Activated CD8-positive, alpha-beta memory T cell treated with anti-CD3 and anti-CD28 coated beads for 24 hours (primary cell): ENCODE results near the gene PEX26.
"Not testable (repeated sequence)": the region's sequence is repeated elsewhere in the genome, so short reads cannot be mapped to it uniquely, and the experiment has no call there.

Source experiments
- DNase-seq: peaks from one replicate; pipeline ENCODE4 v3.0.0-alpha.2; 2020

The PEX26 gene

DNA sequence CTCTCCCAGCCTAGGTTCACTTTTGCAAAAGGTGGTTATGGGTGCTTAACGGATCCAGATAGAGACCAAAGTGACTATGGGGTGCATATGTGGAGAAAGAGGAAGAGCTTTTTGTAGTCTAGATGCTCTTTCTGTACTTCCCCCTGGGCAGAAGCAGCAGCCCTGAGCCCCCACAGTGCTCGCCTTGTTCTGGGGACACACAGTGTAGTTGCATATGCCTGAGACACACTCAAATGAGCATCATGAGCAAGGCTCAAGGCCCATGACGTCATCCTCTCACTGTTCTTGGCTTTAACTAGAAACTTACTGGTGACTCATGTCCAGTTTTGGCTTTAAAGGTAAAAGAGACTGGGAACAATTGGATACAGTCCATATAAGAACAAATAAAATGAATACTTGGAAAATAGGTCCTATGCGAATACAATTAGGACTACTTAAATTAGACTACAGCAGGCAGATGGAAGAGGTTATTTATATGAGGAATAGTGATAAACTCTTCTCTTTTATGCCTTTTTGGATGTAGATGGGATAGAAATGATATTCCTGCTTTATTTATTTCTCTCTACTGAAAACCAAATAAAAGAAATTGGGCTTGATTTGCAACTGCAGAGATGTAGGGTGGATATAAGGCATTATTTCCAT, 20.1 kb upstream of the PEX26 start:
- DNase-seq: no peak

DNA sequence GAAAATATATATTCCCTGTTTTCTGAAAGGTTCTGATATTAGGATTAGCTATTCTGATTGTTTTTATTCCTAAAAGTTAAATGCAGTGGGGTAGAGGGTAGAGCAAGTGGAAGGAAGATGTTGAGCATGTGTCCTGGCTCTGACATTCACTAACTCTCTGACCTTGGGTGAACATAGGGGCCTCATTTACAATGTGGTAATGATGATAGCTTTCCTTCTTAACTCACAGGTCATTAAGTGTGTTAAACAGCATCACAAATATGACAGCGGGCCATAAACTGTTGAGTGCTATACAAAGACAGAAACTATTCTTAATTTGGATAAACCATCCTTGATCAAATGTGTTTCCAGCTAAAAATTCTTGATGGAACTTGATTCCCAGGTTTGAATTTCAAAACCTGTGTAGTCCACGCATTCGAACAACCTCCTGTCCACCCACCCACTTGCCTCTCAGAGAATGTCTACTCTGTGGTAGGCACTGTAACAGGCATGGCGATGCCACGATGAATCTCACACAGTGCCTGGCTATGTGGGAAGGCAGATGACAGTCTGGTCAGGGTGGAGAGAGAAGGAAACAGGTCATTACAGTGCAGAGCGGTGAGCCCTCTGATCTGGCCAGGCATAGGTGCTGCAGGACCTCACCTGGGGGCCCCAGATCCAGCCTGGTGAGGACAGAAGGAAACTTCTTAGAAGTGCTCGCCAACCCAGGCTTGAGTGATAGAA, 19.3 kb upstream of the PEX26 start:
- DNase-seq: no peak

DNA sequence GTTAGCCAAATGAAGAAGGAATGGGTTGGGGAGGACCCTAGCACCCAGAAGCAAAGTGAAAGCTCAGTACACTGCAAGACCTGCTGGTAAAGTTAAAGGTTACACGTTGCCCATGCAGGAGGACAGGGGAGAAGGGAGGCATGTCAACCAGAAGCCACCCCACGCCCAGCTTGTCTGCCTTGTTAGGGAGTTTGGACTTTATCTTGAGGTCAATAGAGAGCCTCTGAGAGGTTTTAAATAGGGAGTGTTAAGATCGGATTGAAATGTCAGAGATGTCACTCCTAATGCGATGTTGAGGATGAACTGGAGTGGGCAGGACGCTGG, 18.7 kb upstream of the PEX26 start:
- DNase-seq: no peak

DNA sequence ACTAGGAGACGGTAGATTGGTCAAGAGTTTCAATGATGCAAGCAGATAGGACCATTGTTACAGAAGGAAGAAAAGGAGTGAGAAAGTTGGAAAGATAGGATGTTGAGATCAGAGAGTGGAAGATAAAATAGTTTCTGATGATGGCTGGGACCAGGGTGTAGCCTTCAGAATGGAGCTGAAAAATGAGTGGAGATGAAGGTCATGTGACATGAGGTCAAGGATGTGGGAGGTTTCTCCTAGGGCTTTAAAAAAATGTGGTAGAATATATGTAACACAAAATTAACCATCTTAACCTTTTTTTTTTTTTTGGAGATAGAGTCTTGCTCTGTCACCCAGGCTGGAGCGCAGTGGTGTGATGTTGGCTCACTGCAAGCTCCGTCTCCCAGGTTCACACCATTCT, 18.3 kb upstream of the PEX26 start:
- no peak for DNase-seq

DNA sequence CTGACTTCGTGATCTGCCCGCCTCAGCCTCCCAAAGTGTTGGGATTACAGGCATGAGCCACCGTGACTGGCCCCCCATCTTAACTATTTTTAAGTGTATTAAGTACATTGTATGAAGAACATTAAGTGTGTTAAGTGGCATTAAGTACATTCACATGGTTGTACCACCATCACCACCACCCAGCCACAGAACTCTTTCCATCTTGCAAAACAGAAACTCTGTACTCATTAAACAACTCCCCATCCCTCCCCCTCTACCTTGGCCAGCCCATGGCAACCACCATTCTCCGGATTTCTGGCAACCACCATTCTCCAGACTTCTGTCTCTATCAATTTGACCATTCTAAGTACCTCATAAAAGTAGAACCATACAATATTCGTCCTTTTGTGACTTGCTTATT, 17.8 kb upstream of the PEX26 start:
- DNase-seq: no peak

DNA sequence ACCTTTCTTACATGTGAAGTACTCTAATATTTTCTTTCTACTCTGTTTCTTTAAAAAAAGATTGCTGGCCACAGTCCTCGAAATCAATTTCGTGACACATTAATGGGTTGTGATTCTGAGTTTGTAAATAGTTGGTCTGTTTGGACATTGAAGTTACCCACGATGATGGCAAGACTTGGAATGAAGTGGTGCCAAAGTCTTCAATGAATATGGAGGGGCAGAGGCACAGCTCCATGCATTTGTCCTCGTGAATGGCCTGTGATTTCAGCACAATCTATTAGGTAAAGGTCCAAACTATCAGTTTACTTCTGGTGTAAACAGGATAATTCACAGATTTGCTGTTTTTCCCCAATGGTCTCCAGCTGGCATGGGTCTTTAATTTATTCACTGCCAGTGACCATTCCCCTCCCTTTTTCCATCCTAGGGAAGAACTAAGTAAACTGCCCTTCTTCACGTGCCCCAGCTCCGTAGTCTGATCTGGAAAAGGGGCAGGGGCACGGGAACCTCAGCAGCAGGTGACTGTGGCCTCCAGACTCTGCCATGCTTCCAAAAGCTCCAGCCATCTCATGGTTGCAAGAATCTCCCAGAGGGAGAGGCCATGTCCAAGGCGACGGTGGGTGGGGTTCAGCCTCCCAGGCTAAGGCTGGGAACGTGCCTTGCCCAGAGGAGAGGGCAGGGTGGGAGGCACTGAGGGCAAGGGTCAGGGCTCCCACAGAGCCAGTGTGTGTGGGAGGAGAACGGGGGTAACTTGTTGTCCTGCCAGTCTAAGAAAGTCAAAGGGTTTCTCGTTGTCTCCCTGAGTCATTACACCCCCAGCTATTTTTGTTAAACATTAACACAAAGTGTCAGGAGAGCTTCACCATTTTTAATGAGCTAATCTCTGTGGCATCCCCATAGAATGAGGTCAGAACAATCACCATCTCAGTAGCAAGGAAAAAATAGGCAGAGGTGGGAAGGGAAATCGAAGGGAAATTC, 16.9 kb upstream of the PEX26 start:
- DNase-seq: no peak

DNA sequence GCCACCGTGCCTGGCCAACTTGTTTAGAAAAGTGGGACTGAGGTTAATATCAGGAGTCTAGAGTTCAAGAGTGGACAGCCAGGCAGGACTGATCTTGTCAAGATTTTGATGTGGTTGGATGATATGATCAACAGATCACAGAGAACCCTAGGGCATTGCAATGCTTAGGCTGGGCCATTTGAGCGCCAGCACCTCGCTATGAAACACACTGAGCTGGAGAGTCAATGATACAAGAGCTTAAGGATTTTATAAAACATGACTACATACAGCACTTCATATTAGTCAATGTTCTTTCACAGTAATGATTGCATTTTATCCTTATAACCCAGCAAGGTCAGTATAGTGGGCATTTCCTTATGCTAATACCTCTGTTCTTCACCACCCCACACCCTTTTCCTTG, 15.4 kb upstream of the PEX26 start:
- DNase-seq: no peak

DNA sequence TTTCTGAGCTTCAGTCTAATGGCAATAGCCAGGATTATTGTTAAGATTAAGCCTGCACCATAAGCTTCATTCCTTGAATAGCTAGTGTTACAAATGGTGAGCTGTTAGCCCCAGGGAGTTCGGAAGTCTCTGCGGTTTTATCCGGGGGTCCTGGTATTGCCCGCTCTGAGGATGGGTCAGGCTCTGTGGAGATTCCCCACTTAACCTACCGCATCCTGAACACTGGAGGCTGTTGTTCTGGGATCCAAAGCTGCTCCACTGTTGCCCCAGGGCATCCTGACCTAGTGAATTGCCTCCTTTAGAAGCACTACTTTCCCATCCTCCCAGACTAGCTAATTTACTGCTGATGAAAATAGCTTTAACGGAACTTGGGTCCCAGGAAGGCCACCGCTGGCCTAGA, 14.5 kb upstream of the PEX26 start:
- no peak for DNase-seq

DNA sequence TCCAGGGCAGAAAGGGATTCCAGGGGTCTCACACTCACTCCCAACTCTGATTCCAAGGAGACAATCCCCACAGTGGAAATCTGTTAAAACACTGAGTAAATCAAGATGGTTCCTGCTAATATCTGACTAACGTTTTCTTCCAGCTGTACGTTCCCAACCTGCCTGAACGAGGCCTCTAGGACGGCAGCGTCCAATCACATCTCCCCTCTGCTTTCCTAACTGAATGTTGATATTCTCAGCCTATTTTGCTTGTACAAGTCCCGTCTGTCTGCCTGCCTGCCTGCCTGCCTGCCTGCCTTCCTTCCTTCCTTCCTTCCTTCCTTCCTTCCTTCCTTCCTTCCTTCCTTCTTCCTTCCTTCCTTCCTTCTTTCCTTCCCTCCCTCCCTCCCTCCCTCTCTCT, 14.1 kb upstream of the PEX26 start:
- DNase-seq: not testable (repeated sequence)

DNA sequence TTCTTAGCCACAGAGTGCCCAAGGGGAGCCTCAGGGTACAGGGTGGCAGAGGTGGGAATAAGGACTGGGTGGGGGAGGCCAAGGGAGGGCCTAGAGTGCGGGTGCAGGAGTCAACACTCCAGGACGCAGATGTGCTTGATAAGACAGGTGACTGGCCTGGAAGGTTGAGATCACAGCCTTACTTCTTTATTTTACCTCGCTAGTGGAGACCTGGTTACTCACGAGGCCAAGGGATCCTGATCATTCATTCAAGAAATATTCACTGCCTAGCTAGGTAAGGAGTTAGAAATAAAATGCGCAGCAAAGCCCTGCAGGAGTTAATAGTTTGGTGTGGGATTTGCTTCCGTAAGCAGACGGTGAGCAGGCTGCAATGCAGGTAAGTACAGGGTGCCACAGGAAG, 13.2 kb upstream of the PEX26 start:
- DNase-seq: no peak

DNA sequence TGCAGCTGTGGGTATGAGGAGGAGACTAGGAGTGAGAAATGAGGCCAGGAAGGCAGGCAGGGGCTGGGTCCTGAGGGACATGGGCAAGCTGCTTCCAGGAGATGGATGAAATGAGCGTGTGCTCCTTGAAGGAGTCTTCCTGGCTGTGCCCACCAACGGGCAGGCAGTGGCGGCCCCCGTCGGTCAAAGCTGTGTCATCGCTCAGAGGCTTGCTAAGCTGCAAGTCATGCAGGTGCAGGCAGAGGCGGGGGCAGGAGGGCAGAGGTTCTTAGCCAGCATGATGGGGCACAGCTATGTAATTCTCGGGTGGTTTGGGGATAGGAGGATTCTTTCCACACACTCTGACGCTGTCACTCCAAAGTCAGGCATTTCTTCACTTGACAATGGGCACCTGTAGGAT, 12.5 kb upstream of the PEX26 start:
- DNase-seq: no peak

DNA sequence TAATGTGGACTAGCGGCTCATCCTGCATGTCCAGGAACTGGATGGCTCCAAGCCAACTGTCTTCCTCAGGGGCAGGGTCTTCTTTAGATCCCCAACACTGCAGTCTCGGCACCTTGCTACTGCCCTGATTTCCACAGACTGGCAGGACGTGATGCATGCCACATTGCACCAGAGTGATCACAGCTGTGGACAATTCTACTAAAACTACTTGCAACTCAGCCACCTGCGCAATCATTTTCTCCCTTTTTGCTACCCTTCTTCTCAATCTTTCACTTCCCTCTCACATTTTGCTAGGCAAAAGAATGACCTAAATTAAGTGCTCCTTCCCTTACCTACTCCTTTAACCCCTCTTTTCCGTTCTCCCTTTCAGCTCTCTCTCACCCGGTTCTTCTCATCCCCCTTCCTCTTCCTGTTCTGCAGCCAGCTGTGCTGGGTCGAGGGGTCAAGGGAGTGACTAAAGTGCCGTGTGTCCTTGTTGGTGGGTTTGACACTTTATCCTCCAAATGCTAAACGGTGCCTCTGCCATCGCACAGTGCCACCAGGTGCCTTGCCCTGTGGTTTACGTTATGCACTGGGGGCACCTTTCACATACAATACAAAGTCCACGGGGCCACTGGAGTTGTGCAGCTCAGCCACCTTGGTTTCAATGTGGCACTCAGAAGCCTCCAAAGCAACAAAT, 11.5 kb upstream of the PEX26 start:
- DNase-seq: no peak

DNA sequence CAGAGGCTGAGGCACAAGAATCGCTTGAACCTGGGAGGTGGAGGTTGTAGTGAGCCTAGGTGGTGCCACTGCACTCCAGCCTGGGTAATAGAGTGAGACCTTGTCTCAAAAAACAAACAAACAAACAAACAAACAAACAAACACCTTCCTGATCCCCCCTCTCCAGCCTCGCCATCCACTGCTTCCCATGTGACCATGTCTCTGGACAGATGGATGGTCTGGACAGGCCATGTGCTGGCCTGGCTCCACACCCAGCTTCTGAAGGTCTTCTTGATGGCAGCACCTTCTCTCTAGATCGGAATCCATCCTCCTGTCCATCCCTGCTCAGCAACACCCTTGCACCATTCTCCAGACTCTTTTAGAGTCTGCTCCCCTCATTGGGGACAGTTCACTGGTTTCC, 10.7 kb upstream of the PEX26 start:
- DNase-seq: no peak

DNA sequence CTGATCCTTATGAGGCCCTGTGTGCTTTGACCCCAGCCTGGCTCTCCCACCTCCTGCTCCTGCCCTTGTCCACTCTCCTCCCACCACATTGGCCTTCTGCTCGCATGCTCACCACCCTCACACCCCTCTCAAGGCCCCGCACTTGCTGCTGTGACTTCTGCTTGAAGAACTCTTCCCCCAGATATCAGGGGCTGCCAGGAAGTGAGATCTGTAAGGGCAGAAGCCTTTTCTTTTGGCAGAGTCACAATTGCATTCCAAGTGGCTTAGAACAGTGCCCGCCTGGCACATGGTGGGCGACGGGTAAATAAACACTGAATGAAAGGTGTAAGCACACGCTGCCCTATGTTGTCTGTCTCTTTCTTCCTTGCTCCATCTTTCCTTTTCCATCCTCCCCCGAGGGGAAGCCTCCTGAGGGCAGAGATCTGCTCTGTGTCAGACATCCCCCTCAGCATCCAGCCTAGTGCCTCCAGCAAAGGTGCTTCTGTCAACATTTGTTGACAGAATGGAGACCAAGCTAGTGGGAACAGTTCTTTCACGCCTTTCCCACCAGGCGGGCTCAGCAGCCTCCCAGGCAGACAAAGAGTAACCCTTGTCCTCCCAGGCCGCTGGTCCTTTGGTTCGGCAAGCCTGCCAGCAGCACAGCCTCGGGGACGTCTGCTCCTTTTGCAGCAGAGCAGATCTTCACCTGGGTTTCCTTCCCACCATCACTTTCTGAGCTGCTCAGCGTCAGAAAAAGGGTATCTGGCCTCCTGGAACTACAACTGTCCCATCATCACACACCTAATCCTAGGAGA, 10.0 kb upstream of the PEX26 start:
- DNase-seq: no peak

DNA sequence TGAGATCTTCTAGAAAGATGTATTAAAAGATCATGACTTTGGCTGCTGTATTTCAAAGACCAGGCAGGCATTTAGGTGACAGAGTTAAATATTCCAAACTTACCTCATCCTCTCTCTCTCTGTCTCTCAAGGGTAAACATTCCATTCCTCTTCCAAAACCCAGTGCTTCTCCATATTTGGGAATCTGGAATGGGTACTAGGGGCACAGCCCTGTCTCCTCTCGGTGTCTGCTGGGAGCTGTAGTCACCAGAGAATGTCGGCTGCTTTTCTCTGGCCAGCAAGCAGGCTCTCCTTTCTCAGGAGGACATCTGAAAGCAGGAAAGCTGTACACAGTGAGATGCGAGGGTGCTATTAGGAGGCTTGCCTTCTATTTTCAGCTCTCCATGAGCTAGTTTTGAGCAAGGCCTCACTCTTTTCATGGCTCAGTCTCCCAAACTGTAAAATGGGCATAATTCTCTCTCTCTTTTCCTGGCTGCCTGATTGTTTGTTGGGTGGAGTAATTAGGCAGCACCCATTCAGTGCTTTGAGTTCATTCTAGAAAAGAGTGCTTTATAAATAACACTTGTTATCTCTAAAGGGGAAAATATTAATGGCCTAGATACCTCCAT, 9.3 kb upstream of the PEX26 start:
- no peak for DNase-seq

DNA sequence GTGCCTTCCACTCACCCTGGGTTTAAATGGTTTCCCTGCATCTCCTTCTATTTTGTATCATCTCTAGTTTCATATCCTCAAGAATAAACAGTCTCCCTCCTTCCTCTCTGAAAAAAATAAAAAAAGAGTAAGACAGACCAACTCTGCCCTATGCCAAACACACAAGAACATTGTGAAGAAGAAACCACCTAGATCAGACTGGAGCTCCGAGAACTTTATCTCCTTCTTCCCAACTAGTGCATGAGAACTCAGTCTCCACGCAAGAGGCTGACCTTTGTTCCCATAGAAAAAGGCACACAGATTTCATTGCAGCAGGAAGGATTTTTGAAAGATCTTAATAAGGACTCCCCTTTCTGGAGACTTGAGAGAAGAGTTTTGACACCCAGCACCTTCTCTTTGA, 8.7 kb upstream of the PEX26 start:
- no peak for DNase-seq

DNA sequence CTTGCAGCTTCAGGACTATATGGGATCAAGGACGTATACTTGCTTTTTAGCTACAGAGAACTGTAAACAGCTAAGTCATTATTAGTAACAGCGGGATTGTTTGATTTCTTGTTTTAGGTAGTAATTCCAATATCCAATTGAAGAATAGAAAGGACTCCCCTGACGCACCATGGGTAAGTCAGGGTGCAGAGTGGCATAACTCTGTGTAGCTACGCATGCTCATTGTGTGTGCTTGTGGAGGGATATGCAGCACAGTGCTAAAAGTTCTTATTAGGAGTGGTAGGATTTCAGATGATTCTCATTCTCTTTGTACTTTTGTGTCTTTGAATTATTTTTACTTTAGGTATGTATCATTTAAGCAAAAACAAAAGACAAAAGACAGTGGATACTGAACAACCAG, 7.7 kb upstream of the PEX26 start:
- no peak for DNase-seq

DNA sequence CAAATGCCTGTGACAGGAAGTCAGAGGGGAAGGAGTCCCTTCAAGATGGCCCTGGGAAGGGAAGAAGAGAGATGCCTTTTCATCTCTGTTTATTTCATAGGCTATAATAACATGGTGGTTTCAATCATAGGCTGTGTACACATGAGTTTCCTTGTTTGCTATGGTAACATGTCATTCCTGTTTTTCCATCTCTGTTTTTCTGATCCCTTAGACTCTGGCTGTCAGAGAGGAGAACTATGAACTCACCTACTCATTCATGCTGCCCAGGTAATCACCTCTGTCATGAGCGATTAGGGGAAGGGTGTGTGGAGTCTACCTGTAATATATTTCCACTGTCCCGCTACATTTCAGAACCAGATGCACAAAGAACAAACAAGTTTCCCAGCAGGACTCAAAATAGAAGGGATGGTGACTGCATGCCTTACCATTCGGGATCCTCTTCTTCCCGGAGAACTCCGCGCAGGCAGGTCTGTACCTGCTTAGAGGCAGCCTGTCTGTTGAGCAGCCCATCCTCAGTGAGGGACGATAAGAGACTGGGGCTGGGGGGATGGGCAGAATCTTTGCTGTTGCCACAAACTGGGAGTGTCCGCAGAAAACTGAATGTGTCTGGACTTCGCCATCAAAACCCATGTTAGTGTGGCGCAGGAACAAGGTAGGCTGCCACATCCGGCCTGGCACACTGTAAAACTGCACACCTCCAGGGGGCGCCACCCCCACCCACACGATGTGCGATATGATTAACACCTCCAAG, 7.1 kb upstream of the PEX26 start:
- no peak for DNase-seq

DNA sequence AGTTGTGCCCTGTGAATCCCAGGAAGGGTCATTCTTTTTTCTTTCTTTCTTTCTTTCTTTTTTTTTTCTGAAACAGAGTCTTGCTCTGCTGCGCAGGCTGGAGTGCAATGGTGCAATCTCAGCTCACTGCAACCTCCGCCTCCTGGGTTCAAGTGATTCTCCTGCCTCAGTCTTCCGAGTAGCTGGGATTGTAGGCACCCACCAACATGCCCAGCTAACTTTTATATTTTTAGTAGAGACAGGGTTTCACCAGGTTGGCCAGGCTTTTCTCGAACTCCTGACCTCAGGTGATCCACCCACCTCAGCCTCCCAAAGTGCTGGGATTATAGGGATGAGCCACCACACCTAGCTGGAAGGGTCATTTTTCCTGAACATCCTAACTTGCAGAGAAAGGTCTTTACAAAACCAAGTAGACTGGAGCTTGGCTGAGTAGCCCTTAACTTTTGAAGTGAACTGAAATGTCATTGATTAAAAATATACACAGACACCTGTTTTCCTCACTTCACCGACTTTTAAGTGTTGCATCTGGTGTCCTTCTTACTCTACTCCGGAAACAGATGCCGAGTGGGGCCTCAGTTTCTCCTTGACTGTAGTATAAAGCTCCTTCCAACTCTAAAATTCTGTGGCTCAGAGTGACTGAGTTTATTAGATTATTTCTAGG, 6.4 kb upstream of the PEX26 start:
- DNase-seq: not testable (repeated sequence)

DNA sequence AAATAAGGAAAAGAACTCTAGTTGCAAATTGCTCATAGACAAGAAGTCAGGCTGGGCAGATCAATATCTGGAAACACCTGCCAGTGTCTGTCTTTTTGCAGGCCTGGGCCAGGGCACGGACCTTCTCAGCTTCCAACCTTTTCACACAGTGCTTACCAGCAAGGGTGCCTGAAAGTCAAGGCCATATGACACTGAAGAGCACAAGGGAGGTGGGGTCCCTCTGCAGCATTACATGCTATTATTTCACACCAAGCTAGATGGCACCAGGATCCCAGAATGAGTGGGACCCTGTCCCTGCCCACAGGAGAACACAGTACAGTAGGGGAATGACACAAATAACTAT, 5.9 kb upstream of the PEX26 start:
- DNase-seq: no peak

DNA sequence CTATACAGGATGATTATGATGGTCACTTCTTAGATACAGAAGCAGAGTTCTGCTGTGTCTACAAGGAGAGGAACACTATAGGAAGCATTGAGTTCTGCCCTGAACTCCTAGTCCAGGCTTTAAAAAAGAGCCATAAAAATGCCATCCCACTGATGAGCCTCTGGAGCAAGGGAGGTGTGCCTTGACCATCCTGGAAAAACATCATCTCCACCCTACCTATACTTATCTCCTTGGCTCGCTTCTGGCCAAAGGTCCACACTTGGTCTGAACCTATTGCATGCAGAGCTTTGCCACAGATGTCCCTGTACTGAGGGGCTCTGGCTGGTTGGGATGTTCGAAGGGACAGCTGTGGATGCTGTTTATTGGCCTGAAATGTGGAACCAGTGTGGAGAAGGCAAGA, 4.3 kb upstream of the PEX26 start:
- no peak for DNase-seq
